ENCODE measurements around the gene SRPX2. TPM values are rescaled to one million over a fixed set of nuclear protein-coding genes. Genes with fewer than 3 reads are reported as not detected.

The SRPX2 gene
- total RNA-seq, 4 donors from 2014 or later, result 7.4 to 23.8 (median 15.1) TPM

DNA sequence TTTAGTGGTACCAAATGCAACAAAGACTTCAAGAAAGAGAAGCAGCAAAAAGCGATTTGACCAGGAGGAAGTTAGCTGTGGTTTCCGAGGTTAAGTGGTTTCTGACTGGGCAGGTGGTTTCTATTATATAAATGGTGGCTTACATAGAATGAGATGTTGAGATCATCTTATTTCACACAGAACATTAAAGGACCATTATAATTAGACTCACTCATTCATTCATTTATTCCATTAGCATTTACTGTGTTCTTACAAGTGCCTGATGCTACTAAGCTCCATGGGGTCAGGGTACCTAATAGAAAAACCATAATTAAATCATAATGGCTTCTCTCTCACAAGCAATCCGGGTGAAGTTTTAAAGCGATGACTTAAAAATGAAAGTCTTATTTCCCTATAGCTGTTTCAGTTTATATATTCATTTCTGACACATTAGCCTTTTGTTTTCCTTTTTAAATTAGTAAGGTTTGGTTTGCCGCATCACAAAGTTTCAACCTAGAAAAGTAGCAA lies 18.0 kb upstream of the SRPX2 start:
- H3K9me3 ChIP-seq, result no peaks in the 10 kb centered on the region
- DNase-seq, result no peak
- intact Hi-C loops (cut with DNase I; ENCODE audit: low total_unique reads), result no loop called here
- H3K4me1 ChIP-seq, result no peaks in the 10 kb centered on the region
- no peak for TF ChIP-seq POLR2A (IDR thresholded peaks at IDR 0.05)
- TF ChIP-seq, protein P1, sequence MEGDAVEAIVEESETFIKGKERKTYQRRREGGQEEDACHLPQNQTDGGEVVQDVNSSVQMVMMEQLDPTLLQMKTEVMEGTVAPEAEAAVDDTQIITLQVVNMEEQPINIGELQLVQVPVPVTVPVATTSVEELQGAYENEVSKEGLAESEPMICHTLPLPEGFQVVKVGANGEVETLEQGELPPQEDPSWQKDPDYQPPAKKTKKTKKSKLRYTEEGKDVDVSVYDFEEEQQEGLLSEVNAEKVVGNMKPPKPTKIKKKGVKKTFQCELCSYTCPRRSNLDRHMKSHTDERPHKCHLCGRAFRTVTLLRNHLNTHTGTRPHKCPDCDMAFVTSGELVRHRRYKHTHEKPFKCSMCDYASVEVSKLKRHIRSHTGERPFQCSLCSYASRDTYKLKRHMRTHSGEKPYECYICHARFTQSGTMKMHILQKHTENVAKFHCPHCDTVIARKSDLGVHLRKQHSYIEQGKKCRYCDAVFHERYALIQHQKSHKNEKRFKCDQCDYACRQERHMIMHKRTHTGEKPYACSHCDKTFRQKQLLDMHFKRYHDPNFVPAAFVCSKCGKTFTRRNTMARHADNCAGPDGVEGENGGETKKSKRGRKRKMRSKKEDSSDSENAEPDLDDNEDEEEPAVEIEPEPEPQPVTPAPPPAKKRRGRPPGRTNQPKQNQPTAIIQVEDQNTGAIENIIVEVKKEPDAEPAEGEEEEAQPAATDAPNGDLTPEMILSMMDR (IDR thresholded peaks at IDR 0.05), result no peak
- no peak overlapping the region for H3K4me3 ChIP-seq
- H3K36me3 ChIP-seq, result no peaks in the 10 kb centered on the region
- no peaks in the 10 kb centered on the region for H3K27me3 ChIP-seq
- no peak overlapping the region for H3K27ac ChIP-seq

DNA sequence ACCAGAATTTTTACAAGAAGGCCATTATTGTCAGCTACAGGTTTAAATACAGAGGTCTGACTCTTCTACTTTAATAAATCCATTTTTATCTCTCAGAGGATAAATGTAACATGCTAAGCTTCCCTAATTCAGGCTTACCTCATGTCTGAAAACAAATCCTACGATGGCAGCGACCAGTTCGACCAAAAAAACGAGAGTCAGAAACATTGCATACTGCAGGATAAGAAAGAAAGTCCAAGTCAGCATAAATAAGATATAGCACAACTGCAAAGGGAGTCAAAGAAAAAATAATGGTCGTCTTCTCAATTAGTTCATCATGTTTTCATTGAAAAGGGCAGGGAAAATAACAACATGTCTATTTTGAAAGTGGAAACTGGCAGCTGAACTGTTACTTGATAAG lies 9.0 kb upstream of the SRPX2 start:
- Histone ChIP-seq H3K36me3 (no peaks in the 10 kb centered on the region), H3K27me3 (no peaks in the 10 kb centered on the region), H3K9me3 (no peaks in the 10 kb centered on the region), H3K27ac (no peak overlapping the region), H3K4me1 (no peaks in the 10 kb centered on the region), H3K4me3 (no peak overlapping the region)
- intact Hi-C loops (cut with DNase I; ENCODE audit: low total_unique reads), result no loop called here
- no peak for DNase-seq
- TF ChIP-seq, protein P1 (IDR thresholded peaks at IDR 0.05), result no peak
- TF ChIP-seq POLR2A (IDR thresholded peaks at IDR 0.05), result no peak

- intact Hi-C loops (cut with DNase I; ENCODE audit: low total_unique reads), result no loop called here
- peak overlapping the region; percentile 79 to 82 for H3K27ac ChIP-seq
- TF ChIP-seq, protein P1 (IDR thresholded peaks at IDR 0.05), result no peak
- no peak for TF ChIP-seq POLR2A (IDR thresholded peaks at IDR 0.05)
These were observed 8.0 kb upstream of the SRPX2 start for GRCh38 chrX:100635989-100636320.

DNA sequence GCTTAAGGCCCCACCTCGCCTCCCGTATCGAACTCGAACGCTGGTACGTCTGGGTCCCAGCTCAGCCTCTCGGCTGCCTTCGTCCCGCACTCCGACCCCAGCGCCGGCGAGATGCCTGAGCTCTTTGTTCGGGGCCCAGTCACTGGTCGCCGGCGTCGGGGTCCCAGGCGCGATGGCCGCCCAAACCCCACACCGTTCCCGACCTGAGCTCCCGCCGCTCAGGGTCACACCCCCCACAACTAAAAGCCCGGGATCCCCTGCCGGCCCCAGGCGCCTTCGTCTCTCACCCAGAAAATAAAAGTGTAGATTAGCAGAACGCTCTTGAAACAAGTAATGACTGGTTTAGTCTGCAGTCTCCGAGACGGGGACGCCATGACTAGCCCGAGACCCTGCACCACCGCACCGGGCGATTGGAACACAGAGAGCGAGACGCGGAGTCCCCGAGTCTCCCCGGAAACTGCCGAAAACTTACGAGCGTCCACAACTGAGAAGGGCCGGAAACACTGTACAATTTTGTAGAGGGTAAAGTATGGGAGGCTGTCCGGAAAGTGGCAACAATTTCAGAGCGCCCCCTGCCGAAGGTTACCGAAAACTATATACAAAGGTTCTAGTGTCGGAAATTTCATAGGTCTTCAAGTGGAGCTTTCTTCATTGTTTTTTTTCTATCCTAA lies 7.5 kb upstream of the SRPX2 start, which contains the start of gene TSPAN6:
Gene TSPAN6 (minus strand): TSS at position 486 of the 671 bp plus-strand sequence. CDS start 112 bp downstream, at position 374.
- peak in 1 of 2 donors; percentile 15 for TF ChIP-seq POLR2A (IDR thresholded peaks at IDR 0.05)
- TF ChIP-seq, protein P1 (IDR thresholded peaks at IDR 0.05), result peak; percentile 39 to 50 (median 44)
- no peaks in the 10 kb centered on the region for H3K36me3 ChIP-seq
- DNase-seq, result peak; percentile 81 to 83
- H3K4me1 ChIP-seq, result no peaks in the 10 kb centered on the region
- no peaks in the 10 kb centered on the region for H3K9me3 ChIP-seq
- H3K4me3 ChIP-seq, result peak within 1 kb of the TSS; percentile 38 to 52
- peak within 1 kb of the TSS; percentile 79 to 82 for H3K27ac ChIP-seq
- no peaks in the 10 kb centered on the region for H3K27me3 ChIP-seq
- intact Hi-C loops (cut with DNase I; ENCODE audit: low total_unique reads), result no loop called here

More at GRCh38 chrX:100635989-100636320, 8.0 kb upstream of the SRPX2 start:
- Histone ChIP-seq H3K4me3 (peak overlapping the region; percentile 38 to 52), H3K27me3 (no peaks in the 10 kb centered on the region), H3K36me3 (no peaks in the 10 kb centered on the region), H3K4me1 (no peaks in the 10 kb centered on the region), H3K9me3 (no peaks in the 10 kb centered on the region)
- no peak for DNase-seq

DNA sequence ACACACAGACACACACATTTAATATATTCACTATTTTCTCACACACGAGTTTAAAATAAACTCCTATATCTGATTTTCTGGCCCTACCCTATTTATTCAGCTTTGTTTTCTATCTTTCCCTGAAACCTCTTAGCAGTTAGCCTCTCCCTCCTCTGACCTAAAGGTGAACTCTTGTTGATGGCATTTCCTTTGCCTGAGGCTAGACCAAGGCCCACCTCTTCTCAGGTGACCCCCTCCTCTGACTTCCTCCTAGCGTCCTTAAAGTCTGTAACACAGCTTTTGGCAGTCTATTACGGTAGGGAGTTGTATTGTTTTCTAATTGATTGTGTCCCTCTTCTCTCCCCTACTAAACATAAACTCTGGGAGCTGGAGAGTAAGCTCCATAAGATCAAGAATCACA lies 1.7 kb upstream of the SRPX2 start:
- Histone ChIP-seq H3K4me3 (no peak overlapping the region), H3K36me3 (no peaks in the 10 kb centered on the region), H3K27ac (no peak overlapping the region), H3K27me3 (no peaks in the 10 kb centered on the region), H3K4me1 (no peaks in the 10 kb centered on the region), H3K9me3 (no peaks in the 10 kb centered on the region)
- intact Hi-C loops (cut with DNase I; ENCODE audit: low total_unique reads), result no loop called here
- DNase-seq, result no peak
- TF ChIP-seq, protein P1 (IDR thresholded peaks at IDR 0.05), result no peak
- TF ChIP-seq POLR2A (IDR thresholded peaks at IDR 0.05), result no peak

All from uterus (tissue), 4 donors.